Glomerular visceral epithelial cell (primary cell): ENCODE results near the gene MVP.
"Not testable (repeated sequence)": the region's sequence is repeated elsewhere in the genome, so short reads cannot be mapped to it uniquely, and the experiment has no call there.

Source experiments
- DNase-seq: peaks from one replicate; pipeline ENCODE4 v3.0.0-alpha.2; 2016; ENCODE audit errors: extremely low spot score

Gene MVP

GRCh38 chr16:29871822-29872546 is 51.7 kb downstream of the MVP start:
- no peak for DNase-seq

- DNase-seq: no peak
Measured at GRCh38 chr16:29873319-29873718, 53.1 kb downstream of the MVP start.

- no peak for DNase-seq
Measured at GRCh38 chr16:29875206-29875605, 54.9 kb downstream of the MVP start.

GRCh38 chr16:29876217-29876593 is 55.9 kb downstream of the MVP start:
- DNase-seq: no peak

- no peak for DNase-seq
Measured at GRCh38 chr16:29876594-29877249, 56.5 kb downstream of the MVP start.

- DNase-seq: no peak
Measured at GRCh38 chr16:29877266-29877961, 57.2 kb downstream of the MVP start.

GRCh38 chr16:29878172-29878571 is 57.9 kb downstream of the MVP start:
- no peak for DNase-seq

- no peak for DNase-seq
Measured at GRCh38 chr16:29881050-29881449, 60.8 kb downstream of the MVP start.

- DNase-seq: no peak
Measured at GRCh38 chr16:29883987-29884386, 63.7 kb downstream of the MVP start.

GRCh38 chr16:29889372-29889771 is 69.1 kb downstream of the MVP start:
- DNase-seq: not testable (repeated sequence)

GRCh38 chr16:29891525-29892457 is 71.5 kb downstream of the MVP start:
- DNase-seq: no peak

GRCh38 chr16:29892458-29892813 is 72.2 kb downstream of the MVP start:
- DNase-seq: no peak

GRCh38 chr16:29893553-29893952 is 73.3 kb downstream of the MVP start:
- DNase-seq: no peak

- no peak for DNase-seq
Measured at GRCh38 chr16:29894352-29894751, 74.1 kb downstream of the MVP start.

GRCh38 chr16:29896841-29897240 is 76.6 kb downstream of the MVP start:
- no peak for DNase-seq

GRCh38 chr16:29897333-29897732 is 77.1 kb downstream of the MVP start:
- DNase-seq: no peak
